Stimulated activated CD8-positive, alpha-beta memory T cell treated with anti-CD3 and anti-CD28 coated beads, Interleukin-7, amount 100 ng/mL, for 48 hours (primary cell): Measurements from ENCODE around the gene TRIM66.

Experiments used
- DNase-seq, 2 donors: peaks; one replicate each; pipeline ENCODE4 v3.0.0-alpha.2; 2020; ENCODE audit warnings: low read depth in 1 of 2; ENCODE audit errors: extremely low read depth in 1 of 2

The TRIM66 gene

GRCh38 chr11:8658321-8659057 is 24.0 kb downstream of the TRIM66 start:
- no peak for DNase-seq

DNA sequence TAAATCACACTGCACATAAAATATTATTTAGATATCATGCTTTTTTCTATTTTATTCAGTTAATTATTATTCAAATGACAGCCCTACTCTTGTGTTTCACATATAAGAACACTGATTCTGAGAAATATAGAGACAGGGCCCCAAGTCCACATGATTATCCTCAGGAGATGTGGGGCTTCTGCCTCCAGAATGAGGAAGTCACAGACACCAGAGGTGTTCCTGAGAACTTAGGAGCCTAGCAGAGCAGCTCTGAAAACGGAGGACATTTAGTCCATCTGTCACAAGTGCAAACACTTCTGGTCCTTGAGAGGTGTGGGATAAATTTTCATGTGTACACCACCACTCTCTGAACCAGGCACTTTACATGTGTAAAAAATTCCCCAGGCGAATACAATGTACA is 26.2 kb downstream of the TRIM66 start:
- DNase-seq, result no peak

GRCh38 chr11:8654503-8654902 is 28.0 kb downstream of the TRIM66 start:
- DNase-seq, result no peak

DNA sequence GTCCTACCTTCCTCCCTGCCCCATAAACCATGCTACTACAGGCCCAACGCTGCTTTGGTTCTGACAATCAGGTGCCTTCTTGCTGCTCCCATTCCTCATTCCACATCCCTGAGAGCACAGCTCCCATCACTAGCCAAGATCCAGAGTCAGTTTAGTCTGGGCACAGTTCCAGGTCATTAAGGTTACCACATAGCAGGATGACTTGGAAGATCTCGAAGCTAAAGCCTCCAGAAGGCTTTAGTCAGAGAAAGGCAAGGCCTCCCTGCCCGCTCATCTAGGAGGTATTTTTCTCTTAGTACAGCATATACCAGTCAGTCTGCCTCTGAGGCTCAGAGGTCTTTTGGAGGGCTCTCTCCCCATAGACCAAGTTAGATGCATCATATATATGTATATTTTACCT is 30.3 kb downstream of the TRIM66 start:
- no peak for DNase-seq

DNA sequence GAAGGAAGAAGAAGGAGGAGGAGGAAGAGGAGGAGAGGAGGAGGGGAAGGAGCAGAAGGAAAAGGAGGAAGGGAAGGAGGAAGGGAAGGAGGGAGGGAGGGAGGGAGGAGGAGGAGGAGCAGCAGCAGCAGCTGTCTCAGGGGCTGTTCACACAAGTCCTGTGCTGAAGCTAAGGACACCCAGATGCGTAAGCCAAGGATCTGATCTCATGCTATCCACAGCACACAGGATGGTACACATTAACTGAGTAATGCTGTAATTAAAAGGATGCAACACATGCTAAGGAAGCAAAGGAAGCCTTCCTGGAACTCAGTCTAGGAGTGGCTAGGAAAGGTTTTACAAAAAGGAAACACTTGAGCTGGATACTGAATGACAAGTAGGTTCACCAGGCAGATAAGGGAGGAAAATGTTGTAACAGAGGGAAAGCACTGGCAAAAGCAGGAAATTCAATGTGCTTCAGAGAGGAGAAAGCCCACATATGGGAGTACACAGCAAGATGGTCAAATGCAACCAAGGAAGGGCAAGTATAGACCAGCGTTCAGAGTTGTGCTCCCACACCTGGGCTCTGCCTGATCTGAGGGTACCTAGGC is 32.0 kb downstream of the TRIM66 start:
- no peak for DNase-seq

GRCh38 chr11:8649361-8649760 is 33.1 kb downstream of the TRIM66 start:
- DNase-seq, result no peak

DNA sequence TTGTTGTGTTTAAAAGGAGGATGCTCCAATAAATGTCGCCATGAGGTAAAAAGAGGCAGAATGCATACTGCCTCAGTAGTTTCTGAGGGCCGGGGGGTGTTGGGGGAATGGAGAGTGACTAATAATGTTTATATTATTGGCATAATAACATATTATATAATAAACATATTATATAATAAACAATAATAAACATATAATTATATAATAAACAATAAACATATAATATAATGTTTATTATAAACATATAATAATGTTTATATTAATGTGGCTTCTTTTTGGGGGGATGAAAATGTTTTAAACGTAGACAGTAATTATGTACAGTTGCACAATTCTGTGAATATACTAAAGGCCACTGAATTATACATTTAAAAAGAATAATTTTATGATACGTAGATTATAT is 35.6 kb downstream of the TRIM66 start:
- DNase-seq, result no peak

DNA sequence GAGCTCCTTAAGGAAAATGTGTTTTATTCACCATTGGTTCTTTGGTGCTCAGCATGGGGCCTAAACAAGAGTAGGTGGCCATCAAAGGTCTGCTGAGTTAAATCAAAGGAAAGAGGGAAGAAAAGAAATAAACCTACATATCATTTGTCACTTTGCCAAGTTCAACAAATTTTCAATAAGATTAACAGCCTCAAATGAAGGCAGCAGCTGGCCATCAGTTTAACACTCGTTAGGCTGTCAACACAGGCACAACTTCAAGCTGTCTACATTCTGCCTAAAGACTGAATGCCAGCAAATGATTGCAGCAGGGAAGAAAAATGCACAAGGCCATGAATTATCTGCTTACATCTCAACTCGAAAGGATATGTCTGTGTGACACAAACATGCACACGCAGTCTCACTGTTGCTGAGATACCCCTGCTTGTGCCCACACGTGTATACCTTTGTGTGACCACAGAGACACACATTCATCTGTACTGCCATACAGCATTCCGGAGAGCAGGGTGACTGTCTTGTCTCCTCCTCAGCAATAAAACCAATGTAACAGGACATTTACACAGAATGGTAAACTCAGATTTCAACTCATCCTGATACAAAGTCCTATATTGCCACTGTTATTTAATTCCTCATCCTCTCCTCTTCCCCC is 40.1 kb downstream of the TRIM66 start:
- DNase-seq, result no peak

GRCh38 chr11:8641332-8641731 is 41.1 kb downstream of the TRIM66 start:
- DNase-seq, result no peak

DNA sequence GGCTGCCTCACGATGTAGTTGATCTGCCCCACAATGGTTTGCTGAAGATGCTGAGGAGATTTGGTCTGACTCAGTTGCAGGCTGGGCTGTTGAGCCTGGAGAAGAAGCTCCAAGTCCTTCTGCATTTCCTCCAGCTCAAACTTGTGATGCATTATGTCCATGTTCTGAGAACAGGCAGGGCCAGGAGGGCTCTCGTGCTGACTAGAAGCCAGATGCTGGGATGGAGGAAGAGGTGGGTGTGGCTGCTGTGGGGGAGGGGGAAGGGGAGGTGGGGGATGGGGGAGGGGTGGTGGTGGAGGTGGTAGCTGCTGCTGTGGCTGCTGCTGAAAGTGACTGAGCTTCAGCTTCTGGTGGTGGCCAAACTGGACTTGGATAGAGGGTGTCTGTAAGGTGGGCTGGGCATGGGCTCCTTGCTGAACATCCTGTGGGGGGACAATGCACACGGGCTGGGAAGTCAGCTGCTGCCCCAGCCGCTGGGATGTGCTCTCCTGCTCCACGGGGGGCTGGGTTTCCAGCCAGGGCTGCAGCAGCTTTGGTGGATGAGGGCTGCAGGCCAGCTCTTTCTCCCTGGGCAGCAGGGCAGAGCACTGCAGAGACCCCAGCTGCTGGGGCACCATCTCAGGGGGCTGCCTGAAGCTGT is 42.1 kb downstream of the TRIM66 start:
- DNase-seq, result no peak

DNA sequence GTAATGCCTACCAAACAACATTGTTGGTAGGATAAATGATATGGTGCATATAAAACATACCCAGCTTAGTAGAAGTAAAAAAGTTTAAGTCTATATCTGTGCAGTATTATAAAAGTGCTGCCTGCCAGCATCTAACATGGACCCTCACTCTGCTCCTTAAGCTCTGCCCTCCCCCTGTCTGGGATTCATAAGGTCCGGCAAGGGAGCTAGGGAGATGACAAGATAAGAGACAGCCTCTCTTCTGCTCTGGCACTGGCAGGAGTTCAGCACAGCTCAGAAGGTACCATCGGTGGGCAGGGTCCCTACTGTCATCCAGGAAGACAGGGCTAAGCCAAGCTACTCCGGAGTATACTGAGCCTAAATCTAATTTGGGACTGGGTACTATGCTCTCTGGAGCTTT is 42.8 kb downstream of the TRIM66 start:
- no peak for DNase-seq

- DNase-seq, result no peak
These were observed 44.2 kb downstream of the TRIM66 start for GRCh38 chr11:8638300-8638699.

DNA sequence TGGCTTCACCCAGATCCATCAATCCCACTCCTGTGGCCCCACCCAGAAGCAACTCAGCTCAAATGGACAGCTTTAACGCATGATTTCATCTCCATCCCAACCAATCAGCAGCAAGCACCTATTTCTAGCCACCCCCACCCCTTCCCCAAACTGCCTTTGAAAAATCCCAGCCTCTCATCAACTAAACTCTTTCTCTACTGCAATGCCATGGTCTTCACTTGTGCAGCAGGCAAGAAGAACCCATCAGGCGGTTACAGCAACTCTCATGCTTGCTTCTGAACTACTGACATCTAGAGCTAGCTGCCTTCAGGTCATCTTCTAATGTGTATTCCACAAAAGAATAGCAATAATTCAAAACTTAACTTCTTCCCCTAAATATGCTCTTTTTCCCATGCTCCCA is 46.3 kb downstream of the TRIM66 start:
- DNase-seq, result no peak

DNA sequence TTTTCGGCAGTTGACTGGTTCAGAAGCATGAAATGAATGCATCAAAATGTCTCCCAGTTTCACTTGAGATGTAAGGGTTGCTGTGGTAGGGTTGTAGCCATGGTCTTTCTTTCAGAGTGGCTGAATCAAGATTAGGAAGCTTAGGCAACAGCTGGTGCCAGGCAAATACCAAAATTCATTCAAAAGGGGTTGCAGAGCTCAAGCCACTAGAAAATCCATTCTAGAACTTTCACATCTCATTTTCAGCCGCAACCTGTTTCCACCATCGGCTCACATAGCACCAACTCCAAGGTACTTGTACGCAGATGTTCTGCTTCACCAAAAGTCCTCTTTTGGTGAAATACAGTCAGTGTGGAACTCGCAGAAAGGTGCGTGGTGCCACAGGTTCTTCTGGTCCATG is 48.0 kb downstream of the TRIM66 start:
- DNase-seq, result no peak

- no peak for DNase-seq
These were observed 50.9 kb downstream of the TRIM66 start for GRCh38 chr11:8631395-8632118.

GRCh38 chr11:8624698-8625097 is 57.8 kb downstream of the TRIM66 start:
- DNase-seq, result no peak

GRCh38 chr11:8621147-8621546 is 61.3 kb downstream of the TRIM66 start:
- DNase-seq, result no peak

DNA sequence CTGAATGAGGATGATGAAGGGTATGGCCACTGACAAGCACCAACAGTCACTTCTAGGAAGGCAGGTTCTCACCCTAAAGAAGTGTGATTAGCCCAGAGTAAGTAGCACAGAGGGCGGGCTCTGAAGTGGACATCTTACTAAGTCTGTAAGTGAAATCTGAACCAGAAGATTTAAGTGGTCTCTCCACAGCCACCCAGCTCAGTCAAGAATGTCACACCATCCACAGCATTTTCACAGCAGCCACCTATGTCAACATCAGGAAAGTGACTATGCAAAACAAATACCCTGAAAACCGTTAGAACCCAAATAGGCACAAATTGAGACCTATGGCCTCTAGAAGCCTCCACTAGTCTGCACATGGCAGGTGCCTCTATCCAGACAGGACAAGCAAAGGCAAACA is 65.4 kb downstream of the TRIM66 start:
- no peak for DNase-seq

- DNase-seq, result no peak
These were observed 67.0 kb downstream of the TRIM66 start for GRCh38 chr11:8615291-8616032.

- DNase-seq, result no peak
These were observed 68.0 kb downstream of the TRIM66 start for GRCh38 chr11:8614497-8614896.

GRCh38 chr11:8613036-8613435 is 69.4 kb downstream of the TRIM66 start:
- no peak for DNase-seq
